Cardiac muscle cell (in vitro differentiated cells and primary cell): Measurements from ENCODE around the gene UGT1A7. TPM values are rescaled to one million over a fixed set of nuclear protein-coding genes. Genes with fewer than 3 reads are reported as not detected.

Experiments used
- DNase-seq, 2 donors: peaks; one replicate each; pipeline versions ENCODE4 v3.0.0 to v3.0.0-alpha.2; 2010 to 2017; ENCODE audit warnings: low read depth in 1 of 2, low spot score in 1 of 2
- H3K27ac ChIP-seq: fragments of 200-600 bp; sonication (generic); 2 replicates; pipeline ENCODE4 v1.5.1; 2016
- H3K27me3 ChIP-seq: fragments of 200-600 bp; sonication (generic); 2 replicates; pipeline ENCODE4 v1.6.0; 2016; ENCODE audit warnings: control low read depth
- H3K36me3 ChIP-seq: fragments of 200-600 bp; sonication (generic); 2 replicates; pipeline ENCODE4 v1.5.1; 2016; ENCODE audit warnings: control low read depth
- H3K4me1 ChIP-seq: fragments of 200-600 bp; sonication (generic); 2 replicates; pipeline ENCODE4 v1.8.1; 2017; ENCODE audit warnings: low read depth, mild to moderate bottlenecking, mixed run types
- H3K4me3 ChIP-seq: fragments of 200-600 bp; sonication (generic); 2 replicates; pipeline ENCODE4 v1.5.1; 2016; ENCODE audit warnings: mild to moderate bottlenecking
- H3K9me3 ChIP-seq: fragments of 200-600 bp; sonication (generic); 2 replicates; pipeline ENCODE4 v1.5.1; 2017; ENCODE audit warnings: low read depth, mild to moderate bottlenecking, control low read depth
- CTCF ChIP-seq: IDR thresholded peaks from 2 replicates; pipeline ENCODE4 v1.5.1; 2012; ENCODE audit warnings: low read depth, mild to moderate bottlenecking, low read length
- polyA plus RNA-seq: library from polyadenylated mRNA; unstranded; fragments of >200 nt; fragmentation: Nextera tagmentation; extraction: Ambion mirVana; gene quantifications from 2 replicates; pipeline ENCODE4 v1.2.1, GENCODE V29; 2016
- total RNA-seq: library from RNA; depleted of rRNA; stranded (reverse); fragments of >200 nt; gene quantifications from 2 replicates; pipeline ENCODE4 v1.2.3, GENCODE V29; 2016

Gene UGT1A7
- total and polyA plus RNA-seq, 2 experiments from 2014 or later = not detected

DNA sequence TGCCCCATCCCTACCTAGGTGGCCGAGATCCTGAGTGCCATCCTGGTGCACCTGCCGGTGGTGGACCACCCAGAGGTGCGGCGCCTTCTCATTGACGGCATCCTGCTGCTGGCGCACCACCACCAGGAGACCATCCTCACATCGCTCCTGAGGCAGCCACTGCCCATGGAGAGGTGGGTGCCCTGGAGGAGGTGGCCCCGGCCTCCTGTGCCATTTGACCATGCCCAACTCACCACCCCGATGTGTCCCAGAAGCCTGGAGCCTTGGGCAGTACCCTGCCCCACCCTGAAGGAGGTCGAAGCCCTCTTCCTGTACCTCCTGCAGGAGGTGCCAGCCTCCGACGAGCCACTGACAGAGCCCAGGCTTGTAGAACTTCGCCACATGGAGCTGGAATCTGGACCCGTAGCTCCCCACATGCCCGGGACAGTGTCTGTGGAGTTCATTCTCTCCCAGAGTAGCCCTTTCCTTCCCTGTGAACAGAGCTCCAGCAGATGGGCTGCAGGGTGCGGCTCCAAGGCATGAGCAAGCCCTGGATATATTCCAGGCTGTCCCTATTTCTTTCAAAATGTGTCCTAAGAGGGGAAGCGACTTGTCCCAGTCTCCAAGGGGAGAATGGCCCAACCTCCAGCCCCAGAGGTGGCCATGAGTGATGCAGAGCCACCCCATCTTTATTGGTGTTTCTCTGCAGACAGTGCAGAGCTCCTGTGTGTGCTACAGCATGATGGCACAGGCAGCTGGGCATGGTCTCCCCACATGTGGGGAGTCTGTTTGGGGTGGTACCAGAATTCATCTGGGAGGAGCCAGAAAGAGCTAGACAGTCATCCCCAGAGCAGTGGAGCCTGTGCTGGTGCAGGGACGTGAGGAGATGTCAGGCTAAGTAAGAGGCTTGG, 138.4 kb downstream of the UGT1A7 start:
- H3K4me1 ChIP-seq = no peaks in the 10 kb centered on the region
- TF ChIP-seq CTCF = no peak
- no peaks in the 10 kb centered on the region for H3K27me3 ChIP-seq
- H3K9me3 ChIP-seq = no peaks in the 10 kb centered on the region
- no peaks in the 10 kb centered on the region for H3K36me3 ChIP-seq
- H3K27ac ChIP-seq = no peak overlapping the region
- DNase-seq = no peak
- H3K4me3 ChIP-seq = no peak overlapping the region

DNA sequence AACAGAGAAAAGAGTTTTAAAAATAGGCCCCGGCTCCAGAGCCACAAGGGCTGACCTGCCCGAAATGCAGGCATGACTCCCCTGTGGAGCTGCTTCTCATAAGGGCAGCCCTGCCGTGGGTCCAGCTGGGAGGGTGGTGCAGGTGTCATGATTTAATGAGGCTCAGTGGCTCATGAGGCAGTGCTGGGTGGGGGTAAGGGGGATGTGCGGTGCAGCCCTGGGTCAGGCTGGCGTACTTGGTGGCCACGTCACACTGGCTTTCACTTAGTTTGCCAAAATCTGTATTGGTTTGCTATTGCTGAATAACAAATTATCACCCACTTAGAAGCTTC, 139.0 kb downstream of the UGT1A7 start:
- H3K4me1 ChIP-seq = no peaks in the 10 kb centered on the region
- H3K36me3 ChIP-seq = no peaks in the 10 kb centered on the region
- H3K27me3 ChIP-seq = no peaks in the 10 kb centered on the region
- TF ChIP-seq CTCF = no peak
- H3K9me3 ChIP-seq = no peaks in the 10 kb centered on the region
- no peak overlapping the region for H3K27ac ChIP-seq
- no peak for DNase-seq
- H3K4me3 ChIP-seq = no peak overlapping the region

DNA sequence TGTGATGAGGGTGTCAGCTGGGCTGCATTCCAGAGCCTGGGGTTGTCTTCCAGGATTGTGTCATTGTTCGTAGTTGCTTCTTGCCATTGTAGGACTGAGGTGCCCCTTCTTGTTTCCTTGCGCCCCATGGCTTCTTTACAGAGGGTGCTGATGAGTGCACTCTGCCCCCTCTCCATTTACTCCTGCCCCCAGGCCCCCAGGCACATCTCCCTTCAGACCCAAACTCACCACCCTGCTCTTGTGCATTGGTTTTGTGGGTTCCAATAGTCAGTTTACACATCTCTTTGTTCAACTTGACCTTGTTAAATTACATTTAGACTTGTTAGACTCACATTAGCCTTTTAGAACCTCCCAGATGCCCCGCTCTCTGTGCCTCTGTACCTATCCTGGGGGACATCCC, 139.5 kb downstream of the UGT1A7 start:
- Histone ChIP-seq H3K36me3 (no peaks in the 10 kb centered on the region), H3K4me1 (no peaks in the 10 kb centered on the region), H3K4me3 (no peak overlapping the region), H3K27me3 (no peaks in the 10 kb centered on the region), H3K27ac (no peak overlapping the region), H3K9me3 (no peaks in the 10 kb centered on the region)
- no peak for DNase-seq
- TF ChIP-seq CTCF = no peak

DNA sequence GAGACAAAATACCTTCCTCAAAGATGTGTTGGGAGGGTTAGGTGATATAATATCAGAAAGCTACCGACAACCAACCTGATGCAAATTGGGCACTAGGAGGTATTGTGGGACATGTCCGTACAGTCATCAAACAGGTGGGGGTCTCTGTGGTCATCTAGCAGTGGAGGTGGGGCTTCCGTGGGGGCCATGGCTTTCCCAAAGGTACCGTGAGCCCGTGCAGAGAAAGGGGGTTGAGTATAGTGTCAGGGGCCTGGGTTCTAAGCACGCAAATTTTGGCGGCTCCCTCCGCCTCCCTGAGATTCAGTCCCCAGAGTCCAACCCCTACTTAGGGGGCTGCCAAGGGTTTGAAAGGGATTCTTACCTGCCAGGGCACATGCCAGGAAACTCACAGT, 140.0 kb downstream of the UGT1A7 start:
- no peak for DNase-seq
- Histone ChIP-seq H3K4me3 (no peak overlapping the region), H3K36me3 (no peaks in the 10 kb centered on the region), H3K4me1 (no peaks in the 10 kb centered on the region), H3K27ac (no peak overlapping the region), H3K9me3 (no peaks in the 10 kb centered on the region), H3K27me3 (no peaks in the 10 kb centered on the region)
- TF ChIP-seq CTCF = no peak

- DNase-seq = no peak
- TF ChIP-seq CTCF = no peak
- H3K27ac ChIP-seq = no peak overlapping the region
- H3K36me3 ChIP-seq = no peaks in the 10 kb centered on the region
- H3K27me3 ChIP-seq = no peaks in the 10 kb centered on the region
- no peaks in the 10 kb centered on the region for H3K9me3 ChIP-seq
- no peaks in the 10 kb centered on the region for H3K4me1 ChIP-seq
- H3K4me3 ChIP-seq = no peak overlapping the region
Observed at GRCh38 chr2:233822101-233822771, 140.5 kb downstream of the UGT1A7 start.

Other genes starting within 250 kb of the UGT1A7 start
- gene USP40, start 115.1 kb upstream of the UGT1A7 start, total RNA-seq = 21.7 and 23.6 TPM in 2 replicates
- 12.7 and 14.0 TPM in 2 replicates for gene USP40, start 115.1 kb upstream of the UGT1A7 start, polyA plus RNA-seq
- gene UGT1A8, start 64.3 kb upstream of the UGT1A7 start, total RNA-seq = not detected in 2 replicates
- gene UGT1A8, start 64.3 kb upstream of the UGT1A7 start, polyA plus RNA-seq = not detected in 2 replicates
- gene UGT1A10, start 45.5 kb upstream of the UGT1A7 start, total RNA-seq = not detected in 2 replicates
- gene UGT1A10, start 45.5 kb upstream of the UGT1A7 start, polyA plus RNA-seq = not detected in 2 replicates
- not detected in 2 replicates for gene UGT1A9, start 10.0 kb upstream of the UGT1A7 start, total RNA-seq
- gene UGT1A9, start 10.0 kb upstream of the UGT1A7 start, polyA plus RNA-seq = not detected in 2 replicates
- gene UGT1A6, start 11.0 kb downstream of the UGT1A7 start, total RNA-seq = not detected in 2 replicates
- not detected in 2 replicates for gene UGT1A6, start 11.0 kb downstream of the UGT1A7 start, polyA plus RNA-seq
- gene UGT1A5, start 31.0 kb downstream of the UGT1A7 start, total RNA-seq = not detected in 2 replicates
- not detected in 2 replicates for gene UGT1A5, start 31.0 kb downstream of the UGT1A7 start, polyA plus RNA-seq
- not detected in 2 replicates for gene UGT1A4, start 36.8 kb downstream of the UGT1A7 start, total RNA-seq
- gene UGT1A4, start 36.8 kb downstream of the UGT1A7 start, polyA plus RNA-seq = not detected in 2 replicates
- gene UGT1A3, start 47.1 kb downstream of the UGT1A7 start, total RNA-seq = not detected in 2 replicates
- gene UGT1A3, start 47.1 kb downstream of the UGT1A7 start, polyA plus RNA-seq = not detected in 2 replicates
- not detected in 2 replicates for gene UGT1A1, start 78.4 kb downstream of the UGT1A7 start, total RNA-seq
- gene UGT1A1, start 78.4 kb downstream of the UGT1A7 start, polyA plus RNA-seq = not detected in 2 replicates
- gene MROH2A, start 96.4 kb downstream of the UGT1A7 start, total RNA-seq = 0.12 TPM in 1 of 2 replicates, not detected in the other
- gene MROH2A, start 96.4 kb downstream of the UGT1A7 start, polyA plus RNA-seq = 0.69 TPM in 1 of 2 replicates, not detected in the other
- gene HJURP, start 172.6 kb downstream of the UGT1A7 start, total RNA-seq = 14.3 and 53.3 TPM in 2 replicates
- 8.0 and 36.3 TPM in 2 replicates for gene HJURP, start 172.6 kb downstream of the UGT1A7 start, polyA plus RNA-seq
- gene TRPM8, start 235.5 kb downstream of the UGT1A7 start, total RNA-seq = 0.83 TPM in 1 of 2 replicates, not detected in the other
- gene TRPM8, start 235.5 kb downstream of the UGT1A7 start, polyA plus RNA-seq = not detected in 2 replicates